KMS-11 (cell line): ENCODE results near the gene USP15.

ENCODE experiments used
- H2AFZ ChIP-seq: fragments of 200-600 bp; sonication (generic); 2 replicates; pipeline ENCODE4 v1.6.1; 2016; ENCODE audit warnings: antibody characterized with exemption, mixed run types, low read depth
- H3K27ac ChIP-seq: fragments of 200-600 bp; sonication (generic); 2 replicates; pipeline ENCODE4 v1.6.1; 2016; ENCODE audit warnings: mild to moderate bottlenecking, mixed run types
- H3K27me3 ChIP-seq: fragments of 200-600 bp; sonication (generic); 2 replicates; pipeline ENCODE4 v1.6.1; 2017; ENCODE audit warnings: mild to moderate bottlenecking, low read depth, mixed run types, moderate library complexity; ENCODE audit not compliant: insufficient read depth
- H3K36me3 ChIP-seq: fragments of 200-600 bp; sonication (generic); 2 replicates; pipeline ENCODE4 v1.6.1; 2017; ENCODE audit warnings: mild to moderate bottlenecking, mixed run types; ENCODE audit not compliant: insufficient read depth
- H3K4me1 ChIP-seq: fragments of 200-600 bp; sonication (generic); 2 replicates; pipeline ENCODE4 v1.6.1; 2016; ENCODE audit warnings: mild to moderate bottlenecking, low read depth, mixed run types; ENCODE audit not compliant: poor library complexity, severe bottlenecking
- H3K4me2 ChIP-seq: fragments of 200-600 bp; sonication (generic); 2 replicates; pipeline ENCODE4 v1.7.0; 2016; ENCODE audit warnings: mild to moderate bottlenecking, mixed run types
- H3K4me3 ChIP-seq: fragments of 200-600 bp; sonication (generic); IDR thresholded peaks from 2 replicates; pipeline ENCODE4 v1.6.1; 2017; ENCODE audit warnings: low read depth, low read length, mixed read lengths; ENCODE audit not compliant: insufficient read depth
- H3K79me2 ChIP-seq: fragments of 200-600 bp; sonication (generic); 2 replicates; pipeline ENCODE4 v1.6.1; 2016; ENCODE audit warnings: low read depth, mixed run types; ENCODE audit not compliant: insufficient read depth
- H3K9ac ChIP-seq: fragments of 200-600 bp; sonication (generic); 2 replicates; pipeline ENCODE4 v1.6.1; 2016; ENCODE audit warnings: mild to moderate bottlenecking, mixed run types
- H4K20me1 ChIP-seq: fragments of 200-600 bp; sonication (generic); 2 replicates; pipeline ENCODE4 v1.6.1; 2016; ENCODE audit warnings: mild to moderate bottlenecking, mixed run types; ENCODE audit not compliant: insufficient read depth
- CTCF ChIP-seq: fragments of 200-600 bp; sonication (generic); conservative IDR thresholded peaks from 2 replicates; pipeline ENCODE4 v1.6.1; 2017; ENCODE audit warnings: low read depth, mild to moderate bottlenecking, antibody characterized with exemption, low read length, moderate library complexity, mixed read lengths

The USP15 gene

GRCh38 chr12:62301080-62301798 is 41.0 kb downstream of the USP15 start:
- Histone ChIP-seq H3K4me2 (no peak overlapping the region), H3K4me1 (no peaks in the 10 kb centered on the region), H2AFZ (no peak overlapping the region), H3K27ac (no peak overlapping the region), H3K9ac (no peak overlapping the region), H3K4me3 (no peak overlapping the region), H3K79me2 (peaks cover 27% of the 10 kb centered on the region; the same call in 1 of the 2 replicates), H3K36me3 (peaks cover 14% of the 10 kb centered on the region), H3K27me3 (no peaks in the 10 kb centered on the region), H4K20me1 (no peaks in the 10 kb centered on the region)
- TF ChIP-seq CTCF, result no peak

GRCh38 chr12:62301799-62302133 is 41.6 kb downstream of the USP15 start:
- Histone ChIP-seq H3K4me2 (no peak overlapping the region), H3K27me3 (no peaks in the 10 kb centered on the region), H2AFZ (no peak overlapping the region), H3K27ac (no peak overlapping the region), H3K9ac (no peak overlapping the region), H3K4me1 (no peaks in the 10 kb centered on the region), H3K4me3 (no peak overlapping the region), H4K20me1 (no peaks in the 10 kb centered on the region), H3K79me2 (peaks cover 27% of the 10 kb centered on the region; the same call in 1 of the 2 replicates), H3K36me3 (peaks cover 14% of the 10 kb centered on the region)
- TF ChIP-seq CTCF, result no peak

GRCh38 chr12:62304560-62304959 is 44.4 kb downstream of the USP15 start:
- H2AFZ ChIP-seq, result no peak overlapping the region
- H3K9ac ChIP-seq, result no peak overlapping the region
- no peak for TF ChIP-seq CTCF
- H3K4me3 ChIP-seq, result no peak overlapping the region
- H3K36me3 ChIP-seq, result peaks cover 14% of the 10 kb centered on the region
- peaks cover 20% of the 10 kb centered on the region; the same call in 1 of the 2 replicates for H3K79me2 ChIP-seq
- H3K4me1 ChIP-seq, result no peaks in the 10 kb centered on the region
- no peak overlapping the region for H3K27ac ChIP-seq
- H3K4me2 ChIP-seq, result no peak overlapping the region
- H4K20me1 ChIP-seq, result 0 out of 2 replicates have a peak, but pooled peaks cover 3% of the 10 kb centered on the region
- H3K27me3 ChIP-seq, result no peaks in the 10 kb centered on the region

GRCh38 chr12:62305778-62306177 is 45.6 kb downstream of the USP15 start:
- Histone ChIP-seq H3K36me3 (peaks cover 14% of the 10 kb centered on the region), H3K9ac (no peak overlapping the region), H3K4me3 (no peak overlapping the region), H3K27me3 (no peaks in the 10 kb centered on the region), H3K4me2 (no peak overlapping the region), H3K79me2 (peaks cover 14% of the 10 kb centered on the region; the same call in 1 of the 2 replicates), H2AFZ (no peak overlapping the region), H4K20me1 (0 out of 2 replicates have a peak, but pooled peaks cover 3% of the 10 kb centered on the region), H3K27ac (no peak overlapping the region), H3K4me1 (no peaks in the 10 kb centered on the region)
- TF ChIP-seq CTCF, result no peak
